ENCODE data around the gene KCNK3.

KCNK3 gene

DNA sequence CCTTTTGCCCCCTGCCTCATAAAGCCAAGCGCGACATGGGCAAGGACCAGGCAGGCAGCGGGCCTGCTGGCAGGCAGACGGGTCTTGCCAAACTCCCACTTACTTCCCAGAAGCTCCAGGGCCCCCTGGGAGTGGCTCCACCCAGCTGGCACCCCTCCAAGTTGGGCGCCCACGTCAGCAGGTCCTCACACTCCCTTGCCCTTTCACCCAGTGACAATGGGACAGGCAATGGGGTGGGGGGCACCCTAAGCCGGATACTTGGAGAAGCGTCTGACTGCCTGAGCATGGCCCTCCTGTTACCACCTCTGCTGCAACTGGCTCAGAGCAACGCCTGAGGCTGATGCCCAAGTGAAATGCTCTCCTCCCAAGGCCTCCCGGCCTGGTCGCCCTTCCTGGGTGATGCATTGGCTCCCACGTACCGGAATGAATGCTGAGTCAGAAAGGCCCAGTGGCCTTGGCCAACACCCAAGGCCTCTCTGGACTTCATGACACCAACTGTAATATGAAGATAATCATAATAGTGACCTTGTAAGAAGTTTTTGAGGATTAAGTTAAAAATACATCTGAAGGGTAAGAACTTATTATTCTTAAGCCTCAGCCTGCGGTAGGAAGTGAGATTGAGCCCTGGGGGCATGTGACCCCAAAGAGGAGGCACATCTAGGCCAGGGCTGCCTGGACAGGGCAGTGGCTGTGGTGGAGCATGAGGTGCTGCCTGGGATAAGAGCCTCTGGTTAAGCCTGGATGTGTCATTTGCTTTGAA is 31.6 kb downstream of the KCNK3 start:
- H3K4me3 ChIP-seq (ENCODE audit: low read length), result no peak overlapping the region
- TF ChIP-seq, protein P1, sequence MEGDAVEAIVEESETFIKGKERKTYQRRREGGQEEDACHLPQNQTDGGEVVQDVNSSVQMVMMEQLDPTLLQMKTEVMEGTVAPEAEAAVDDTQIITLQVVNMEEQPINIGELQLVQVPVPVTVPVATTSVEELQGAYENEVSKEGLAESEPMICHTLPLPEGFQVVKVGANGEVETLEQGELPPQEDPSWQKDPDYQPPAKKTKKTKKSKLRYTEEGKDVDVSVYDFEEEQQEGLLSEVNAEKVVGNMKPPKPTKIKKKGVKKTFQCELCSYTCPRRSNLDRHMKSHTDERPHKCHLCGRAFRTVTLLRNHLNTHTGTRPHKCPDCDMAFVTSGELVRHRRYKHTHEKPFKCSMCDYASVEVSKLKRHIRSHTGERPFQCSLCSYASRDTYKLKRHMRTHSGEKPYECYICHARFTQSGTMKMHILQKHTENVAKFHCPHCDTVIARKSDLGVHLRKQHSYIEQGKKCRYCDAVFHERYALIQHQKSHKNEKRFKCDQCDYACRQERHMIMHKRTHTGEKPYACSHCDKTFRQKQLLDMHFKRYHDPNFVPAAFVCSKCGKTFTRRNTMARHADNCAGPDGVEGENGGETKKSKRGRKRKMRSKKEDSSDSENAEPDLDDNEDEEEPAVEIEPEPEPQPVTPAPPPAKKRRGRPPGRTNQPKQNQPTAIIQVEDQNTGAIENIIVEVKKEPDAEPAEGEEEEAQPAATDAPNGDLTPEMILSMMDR (conservative IDR thresholded peaks at IDR 0.05; ENCODE audit: low read length), result no peak
- peak; percentile 65 for DNase-seq (ENCODE audit: low read depth)

DNA sequence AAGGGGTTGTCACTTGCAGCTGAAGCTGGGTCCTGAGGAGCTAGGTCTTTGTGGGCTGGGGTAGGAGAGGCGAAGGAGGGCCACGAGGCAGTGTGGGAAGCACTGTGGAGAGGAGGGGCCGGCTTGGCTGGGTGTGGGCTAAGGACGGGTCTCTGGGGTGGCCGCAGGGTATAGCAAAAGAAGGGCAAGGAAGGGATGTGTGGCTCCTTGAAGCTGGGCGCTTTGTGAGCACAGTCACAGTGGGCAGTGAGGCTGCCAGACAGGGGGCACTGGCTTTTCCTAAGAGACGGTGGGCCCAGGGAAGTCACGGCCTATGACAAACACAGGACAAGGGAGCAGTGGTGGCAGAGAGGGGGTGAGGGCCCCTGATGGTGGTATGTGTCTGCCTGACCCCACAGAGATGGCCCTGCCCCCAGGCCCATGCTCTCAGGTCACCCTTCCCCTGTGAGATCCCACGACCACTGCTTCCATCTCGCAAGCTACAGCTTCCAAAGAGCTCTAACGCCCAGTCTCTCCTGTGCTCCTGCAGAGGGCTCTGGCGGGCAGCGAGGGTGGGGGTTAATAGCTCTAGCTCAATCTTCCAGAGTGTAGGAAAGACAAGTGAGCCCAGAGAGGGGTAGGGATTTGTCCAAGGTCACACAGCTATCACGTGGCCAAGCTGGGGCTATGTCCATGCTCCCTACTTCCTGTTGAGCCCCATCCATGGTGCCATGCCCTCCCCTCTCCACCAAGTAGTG is 32.4 kb downstream of the KCNK3 start:
- no peak overlapping the region for H3K4me3 ChIP-seq (ENCODE audit: low read length)

DNA sequence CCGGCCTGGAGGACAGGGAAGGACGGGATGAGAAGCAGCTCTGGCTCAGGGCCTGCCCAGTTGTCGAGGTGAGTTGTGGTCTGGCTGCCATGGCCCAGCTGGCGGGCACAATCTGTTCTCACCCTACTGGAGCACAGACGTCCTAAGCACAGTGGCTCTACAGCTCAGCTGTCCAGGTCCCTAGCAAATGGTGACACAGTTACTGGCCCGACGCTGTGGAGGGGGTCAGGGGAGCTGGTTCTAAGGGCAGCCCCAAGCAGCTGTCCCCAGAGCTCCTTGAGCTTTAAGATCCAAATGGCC is 32.9 kb downstream of the KCNK3 start:
- DNase-seq (ENCODE audit: low read depth), result no peak
- TF ChIP-seq, protein P1 (conservative IDR thresholded peaks at IDR 0.05; ENCODE audit: low read length), result no peak

More for the DNA sequence above, 32.4 kb downstream of the KCNK3 start:
- DNase-seq (ENCODE audit: low read depth), result no peak
- TF ChIP-seq, protein P1 (conservative IDR thresholded peaks at IDR 0.05; ENCODE audit: low read length), result no peak

DNA sequence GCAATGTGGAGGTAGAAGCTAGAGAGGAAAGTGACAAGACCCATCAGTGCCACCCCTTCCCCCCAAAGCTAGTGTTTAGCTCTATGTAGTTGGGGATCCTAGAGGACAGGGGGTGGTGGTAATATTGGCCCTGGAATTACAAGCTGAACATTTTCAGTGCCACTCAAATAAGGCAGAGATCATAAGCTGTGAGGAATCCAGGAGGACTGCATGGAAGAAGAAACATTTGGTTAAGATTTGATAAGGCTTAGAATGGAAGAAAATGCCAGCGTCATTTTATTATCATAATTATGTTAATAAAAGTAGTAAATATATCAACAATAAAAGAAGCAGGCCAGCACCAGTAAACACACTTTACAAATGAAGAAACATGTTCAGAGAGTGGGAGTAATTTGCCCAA is 33.7 kb downstream of the KCNK3 start:
- H3K4me3 ChIP-seq (ENCODE audit: low read length), result no peak overlapping the region
- DNase-seq (ENCODE audit: low read depth), result no peak
- TF ChIP-seq, protein P1 (conservative IDR thresholded peaks at IDR 0.05; ENCODE audit: low read length), result no peak

More for the DNA sequence above, 32.9 kb downstream of the KCNK3 start:
- no peak overlapping the region for H3K4me3 ChIP-seq (ENCODE audit: low read length)

DNA sequence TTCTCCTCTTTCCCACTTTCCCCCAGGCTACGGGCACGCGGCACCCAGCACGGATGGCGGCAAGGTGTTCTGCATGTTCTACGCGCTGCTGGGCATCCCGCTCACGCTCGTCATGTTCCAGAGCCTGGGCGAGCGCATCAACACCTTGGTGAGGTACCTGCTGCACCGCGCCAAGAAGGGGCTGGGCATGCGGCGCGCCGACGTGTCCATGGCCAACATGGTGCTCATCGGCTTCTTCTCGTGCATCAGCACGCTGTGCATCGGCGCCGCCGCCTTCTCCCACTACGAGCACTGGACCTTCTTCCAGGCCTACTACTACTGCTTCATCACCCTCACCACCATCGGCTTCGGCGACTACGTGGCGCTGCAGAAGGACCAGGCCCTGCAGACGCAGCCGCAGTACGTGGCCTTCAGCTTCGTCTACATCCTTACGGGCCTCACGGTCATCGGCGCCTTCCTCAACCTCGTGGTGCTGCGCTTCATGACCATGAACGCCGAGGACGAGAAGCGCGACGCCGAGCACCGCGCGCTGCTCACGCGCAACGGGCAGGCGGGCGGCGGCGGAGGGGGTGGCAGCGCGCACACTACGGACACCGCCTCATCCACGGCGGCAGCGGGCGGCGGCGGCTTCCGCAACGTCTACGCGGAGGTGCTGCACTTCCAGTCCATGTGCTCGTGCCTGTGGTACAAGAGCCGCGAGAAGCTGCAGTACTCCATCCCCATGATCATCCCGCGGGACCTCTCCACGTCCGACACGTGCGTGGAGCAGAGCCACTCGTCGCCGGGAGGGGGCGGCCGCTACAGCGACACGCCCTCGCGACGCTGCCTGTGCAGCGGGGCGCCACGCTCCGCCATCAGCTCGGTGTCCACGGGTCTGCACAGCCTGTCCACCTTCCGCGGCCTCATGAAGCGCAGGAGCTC is 35.4 kb downstream of the KCNK3 start:
- peak overlapping the region; percentile 27; the same call in 1 of the 2 replicates for H3K4me3 ChIP-seq (ENCODE audit: low read length)
- peak; percentile 17 for DNase-seq (ENCODE audit: low read depth)
- TF ChIP-seq, protein P1 (conservative IDR thresholded peaks at IDR 0.05; ENCODE audit: low read length), result peak; percentile 35

DNA sequence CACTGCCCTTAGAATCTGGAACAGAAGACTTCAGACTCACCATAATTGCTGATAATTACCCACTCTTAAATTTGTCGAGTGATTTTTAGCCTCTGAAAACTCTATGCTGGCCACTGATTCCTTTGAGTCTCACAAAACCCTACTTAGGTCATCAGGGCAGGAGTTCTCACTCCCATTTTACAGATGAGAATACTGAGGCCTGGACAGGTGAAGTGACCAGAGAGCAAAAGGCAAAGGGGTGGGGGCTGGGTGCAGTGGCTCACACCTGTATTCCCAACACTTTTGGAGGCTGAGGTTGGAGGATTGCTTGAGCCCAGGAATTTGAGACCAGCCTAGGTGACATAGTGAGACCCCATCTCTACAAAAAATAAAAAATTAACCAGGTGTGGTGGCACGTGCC is 36.8 kb downstream of the KCNK3 start:
- TF ChIP-seq, protein P1 (conservative IDR thresholded peaks at IDR 0.05; ENCODE audit: low read length), result no peak
- H3K4me3 ChIP-seq (ENCODE audit: low read length), result no peak overlapping the region
- DNase-seq (ENCODE audit: low read depth), result no peak
